ENCODE results near the gene HTATIP2. TPM values are rescaled to one million over a fixed set of nuclear protein-coding genes. Genes with fewer than 3 reads are reported as not detected.
A peak's percentile ranks its signal among the peaks of the same experiment; 100 is the strongest.

The HTATIP2 gene
- 10 to 100 TPM; 42.0 to 44.2 TPM for total RNA-seq

GRCh38 chr11:20363500-20364340, at the start of gene HTATIP2:
Gene HTATIP2, plus strand, starts transcription at chr11:20363714. Its CDS starts 524 bp downstream, at chr11:20364238.
- CTCF ChIA-PET, result interaction anchor here (0.6 to 3.1 kb wide), 6 partner anchors 10 to 236 kb away, joined by 3 to 26 read pairs (median 4); no protein-coding TSS in a partner anchor
- H3K9me3 Mint-ChIP-seq (ENCODE audit: low read depth), result no peaks in the 10 kb centered on the region
- H3K4me3 Mint-ChIP-seq, result peak within 1 kb of the TSS; percentile 81
- DNase-seq (peak; percentile 81), ATAC-seq (peak; percentile 94)
- H3K27ac Mint-ChIP-seq, result peak within 1 kb of the TSS; percentile 85
- H3K4me1 Mint-ChIP-seq, result peaks cover 60% of the 10 kb centered on the region
- H3K36me3 Mint-ChIP-seq, result peaks cover 18% of the 10 kb centered on the region
- H3K27me3 Mint-ChIP-seq, result no peaks in the 10 kb centered on the region

DNA sequence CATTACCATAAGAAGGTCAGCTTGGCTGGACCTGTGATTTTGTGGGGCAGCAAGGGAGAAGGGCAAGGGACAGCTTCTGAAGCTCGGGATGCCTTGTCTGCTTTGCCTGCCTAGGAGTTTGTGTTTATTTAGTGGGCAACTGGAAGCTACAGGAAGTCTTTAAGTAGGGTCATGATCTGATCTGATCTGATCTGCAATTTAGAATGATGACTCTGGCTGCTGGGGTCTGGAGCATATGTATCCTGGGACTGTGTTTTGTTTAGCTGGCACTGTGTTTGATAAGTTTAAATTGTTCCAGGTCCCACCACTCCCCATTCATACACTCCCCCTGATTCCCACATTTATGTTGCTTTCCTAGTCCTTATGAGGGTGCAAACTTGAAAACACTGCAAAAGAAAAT, 47.7 kb upstream of the HTATIP2 start:
- Mint-ChIP-seq H3K36me3 (no peaks in the 10 kb centered on the region), H3K9me3 (ENCODE audit: low read depth) (no peaks in the 10 kb centered on the region), H3K4me3 (no peak overlapping the region), H3K27me3 (no peaks in the 10 kb centered on the region), H3K4me1 (no peaks in the 10 kb centered on the region), H3K27ac (no peak overlapping the region)
- no peak for ATAC-seq
- DNase-seq, result no peak
- CTCF ChIA-PET, result no interaction called here

GRCh38 chr11:20321177-20321576, 42.3 kb upstream of the HTATIP2 start:
- ATAC-seq (no peak), DNase-seq (no peak)
- CTCF ChIA-PET, result no interaction called here
- H3K9me3 Mint-ChIP-seq (ENCODE audit: low read depth), result no peaks in the 10 kb centered on the region
- no peaks in the 10 kb centered on the region for H3K4me1 Mint-ChIP-seq
- no peak overlapping the region for H3K4me3 Mint-ChIP-seq
- H3K27me3 Mint-ChIP-seq, result peaks cover 11% of the 10 kb centered on the region
- H3K27ac Mint-ChIP-seq, result no peak overlapping the region
- H3K36me3 Mint-ChIP-seq, result no peaks in the 10 kb centered on the region

GRCh38 chr11:20327377-20327935, 36.1 kb upstream of the HTATIP2 start:
- H3K27ac Mint-ChIP-seq, result no peak overlapping the region
- H3K27me3 Mint-ChIP-seq, result peaks cover 12% of the 10 kb centered on the region
- DNase-seq (no peak), ATAC-seq (no peak)
- H3K36me3 Mint-ChIP-seq, result no peaks in the 10 kb centered on the region
- H3K4me3 Mint-ChIP-seq, result no peak overlapping the region
- H3K9me3 Mint-ChIP-seq (ENCODE audit: low read depth), result no peaks in the 10 kb centered on the region
- CTCF ChIA-PET, result interaction anchor here (0.6 to 1.4 kb wide), 2 partner anchors 51 to 199 kb away, joined by 3 to 4 read pairs; no protein-coding TSS in a partner anchor
- no peaks in the 10 kb centered on the region for H3K4me1 Mint-ChIP-seq

- no peaks in the 10 kb centered on the region for H3K36me3 Mint-ChIP-seq
- DNase-seq, result no peak
- no peak overlapping the region for H3K27ac Mint-ChIP-seq
- H3K4me3 Mint-ChIP-seq, result no peak overlapping the region
- H3K27me3 Mint-ChIP-seq, result peaks cover 65% of the 10 kb centered on the region
- no peaks in the 10 kb centered on the region for H3K4me1 Mint-ChIP-seq
- ATAC-seq, result no peak
- CTCF ChIA-PET, result no interaction called here
- H3K9me3 Mint-ChIP-seq (ENCODE audit: low read depth), result no peaks in the 10 kb centered on the region
Observed at GRCh38 chr11:20336056-20336455, 27.5 kb upstream of the HTATIP2 start.

- DNase-seq, result no peak
- peaks cover 5% of the 10 kb centered on the region for H3K4me1 Mint-ChIP-seq
- H3K9me3 Mint-ChIP-seq (ENCODE audit: low read depth), result no peaks in the 10 kb centered on the region
- no peak for ATAC-seq
- CTCF ChIA-PET, result interaction anchor here (1.9 to 7.1 kb wide), 2 partner anchors 17 to 209 kb away, joined by 5 to 33 read pairs; no protein-coding TSS in a partner anchor
- no peak overlapping the region for H3K27ac Mint-ChIP-seq
- H3K36me3 Mint-ChIP-seq, result no peaks in the 10 kb centered on the region
- no peak overlapping the region for H3K4me3 Mint-ChIP-seq
- peaks cover 78% of the 10 kb centered on the region for H3K27me3 Mint-ChIP-seq
Observed at GRCh38 chr11:20337526-20338154, 25.9 kb upstream of the HTATIP2 start.

- peak; percentile 58 for ATAC-seq
- Mint-ChIP-seq H3K9me3 (ENCODE audit: low read depth) (no peaks in the 10 kb centered on the region), H3K36me3 (no peaks in the 10 kb centered on the region), H3K4me3 (no peak overlapping the region), H3K27me3 (peaks cover 87% of the 10 kb centered on the region), H3K4me1 (peaks cover 5% of the 10 kb centered on the region), H3K27ac (peak overlapping the region; percentile 54)
- DNase-seq, result peak; percentile 53
- CTCF ChIA-PET, result interaction anchor here (1.5 to 7.1 kb wide), 2 partner anchors 9 to 12 kb away, joined by 4 to 33 read pairs; no protein-coding TSS in a partner anchor
Observed at GRCh38 chr11:20342347-20343141, 21.0 kb upstream of the HTATIP2 start.

- CTCF ChIA-PET, result interaction anchor here (1.5 to 5.9 kb wide), 4 partner anchors 10 to 223 kb away, joined by 4 to 81 read pairs (median 17); partner anchors contain the start of gene HTATIP2
- Mint-ChIP-seq H3K9me3 (ENCODE audit: low read depth) (no peaks in the 10 kb centered on the region), H3K36me3 (no peaks in the 10 kb centered on the region), H3K4me1 (peaks cover 2% of the 10 kb centered on the region), H3K27me3 (peaks cover 34% of the 10 kb centered on the region), H3K27ac (no peak overlapping the region), H3K4me3 (no peak overlapping the region)
- no peak for DNase-seq
- ATAC-seq, result no peak
Observed at GRCh38 chr11:20351136-20351535, 12.4 kb upstream of the HTATIP2 start.

GRCh38 chr11:20351751-20352262, 11.7 kb upstream of the HTATIP2 start:
- Mint-ChIP-seq H3K27me3 (peaks cover 27% of the 10 kb centered on the region), H3K4me1 (peaks cover 2% of the 10 kb centered on the region), H3K27ac (no peak overlapping the region), H3K4me3 (no peak overlapping the region), H3K9me3 (ENCODE audit: low read depth) (no peaks in the 10 kb centered on the region), H3K36me3 (no peaks in the 10 kb centered on the region)
- ATAC-seq (no peak), DNase-seq (no peak)
- CTCF ChIA-PET, result interaction anchor here (1.5 to 5.9 kb wide), 4 partner anchors 10 to 224 kb away, joined by 4 to 81 read pairs (median 17); partner anchors contain the start of gene HTATIP2

- H3K4me1 Mint-ChIP-seq, result peaks cover 4% of the 10 kb centered on the region
- no peaks in the 10 kb centered on the region for H3K36me3 Mint-ChIP-seq
- no peaks in the 10 kb centered on the region for H3K9me3 Mint-ChIP-seq (ENCODE audit: low read depth)
- peaks cover 14% of the 10 kb centered on the region for H3K27me3 Mint-ChIP-seq
- no peak overlapping the region for H3K4me3 Mint-ChIP-seq
- no peak overlapping the region for H3K27ac Mint-ChIP-seq
- CTCF ChIA-PET, result interaction anchor here (0.5 to 5.9 kb wide), 12 partner anchors 10 to 257 kb away, joined by 3 to 81 read pairs (median 4); partner anchors contain the start of gene HTATIP2
- DNase-seq (no peak), ATAC-seq (peak; percentile 53)
Observed at GRCh38 chr11:20353829-20354434, 9.6 kb upstream of the HTATIP2 start.

GRCh38 chr11:20355221-20356219, 8.0 kb upstream of the HTATIP2 start:
- Mint-ChIP-seq H3K9me3 (ENCODE audit: low read depth) (no peaks in the 10 kb centered on the region), H3K4me1 (peaks cover 6% of the 10 kb centered on the region), H3K4me3 (no peak overlapping the region), H3K36me3 (no peaks in the 10 kb centered on the region), H3K27ac (no peak overlapping the region), H3K27me3 (peaks cover 11% of the 10 kb centered on the region)
- peak; percentile 64 for DNase-seq
- CTCF ChIA-PET, result interaction anchor here (0.8 to 5.9 kb wide), 11 partner anchors 8 to 399 kb away, joined by 3 to 81 read pairs (median 5); partner anchors contain the start of gene HTATIP2
- peak; percentile 87 for ATAC-seq
